GM06990 (cell line): Measurements from ENCODE around the gene RIMBP2.
"Not testable (repeated sequence)": the region's sequence is repeated elsewhere in the genome, so short reads cannot be mapped to it uniquely, and the experiment has no call there.

ENCODE experiments used
- DNase-seq: peaks from one replicate; pipeline ENCODE4 v3.0.0-alpha.2; 2011; ENCODE audit not compliant: insufficient read length; ENCODE audit errors: extremely low read depth
- H3K27me3 ChIP-seq: replicated peaks from 2 replicates; pipeline ENCODE4 v1.6.0; 2011; ENCODE audit warnings: low read length; ENCODE audit not compliant: control insufficient read depth, insufficient read depth
- H3K36me3 ChIP-seq: 2 replicates; pipeline ENCODE4 v1.5.1; 2011; ENCODE audit warnings: low read length; ENCODE audit not compliant: control insufficient read depth, insufficient read depth
- H3K4me3 ChIP-seq: replicated peaks from 2 replicates; pipeline ENCODE4 v1.5.1; 2011; ENCODE audit warnings: low read depth, mild to moderate bottlenecking, control low read depth, low read length
- TF ChIP-seq, protein P1 (sequence below): IDR thresholded peaks from 2 replicates; pipeline ENCODE4 v1.5.1; 2011; ENCODE audit warnings: low read length, control low read depth, mild to moderate bottlenecking, inconsistent platforms; ENCODE audit not compliant: insufficient read depth, poor library complexity, severe bottlenecking

RIMBP2 gene

DNA sequence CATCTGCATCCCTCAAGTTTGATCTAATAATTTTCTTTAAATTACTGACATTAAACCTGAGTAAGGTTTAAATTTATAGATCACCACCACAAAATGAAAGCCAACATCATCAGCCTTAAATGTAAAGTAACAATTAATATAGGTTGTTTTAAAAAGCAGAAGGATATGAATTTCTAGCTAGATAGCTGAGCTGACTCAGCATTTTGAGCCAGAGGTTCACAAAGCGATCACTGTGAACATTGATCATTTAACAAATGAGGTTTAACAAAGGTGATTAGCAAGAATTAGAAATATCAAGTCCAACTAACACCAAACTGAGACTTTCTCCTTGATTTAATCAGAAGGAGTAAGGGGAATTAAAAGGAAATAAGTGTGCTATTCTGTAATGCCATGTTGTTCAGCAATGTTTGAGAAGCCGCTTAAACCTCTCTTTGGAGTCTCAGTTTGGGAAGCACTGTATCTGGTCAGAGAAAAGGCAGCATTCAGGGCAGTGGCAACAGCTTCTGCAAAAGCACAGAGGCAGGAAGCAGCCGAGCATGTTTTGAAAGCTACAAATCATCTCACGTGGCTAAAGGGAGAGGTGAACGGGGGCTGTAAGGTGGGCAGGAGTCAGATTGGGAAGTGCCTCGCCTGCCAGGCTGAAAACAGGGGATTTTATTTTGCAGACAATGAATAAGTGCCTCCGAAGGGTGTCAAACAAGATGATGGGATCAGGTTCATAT lies 19.6 kb downstream of the RIMBP2 start:
- DNase-seq, result no peak
- Histone ChIP-seq H3K36me3 (no peaks in the 10 kb centered on the region), H3K27me3 (no peaks in the 10 kb centered on the region), H3K4me3 (no peak overlapping the region)
- TF ChIP-seq, protein P1, sequence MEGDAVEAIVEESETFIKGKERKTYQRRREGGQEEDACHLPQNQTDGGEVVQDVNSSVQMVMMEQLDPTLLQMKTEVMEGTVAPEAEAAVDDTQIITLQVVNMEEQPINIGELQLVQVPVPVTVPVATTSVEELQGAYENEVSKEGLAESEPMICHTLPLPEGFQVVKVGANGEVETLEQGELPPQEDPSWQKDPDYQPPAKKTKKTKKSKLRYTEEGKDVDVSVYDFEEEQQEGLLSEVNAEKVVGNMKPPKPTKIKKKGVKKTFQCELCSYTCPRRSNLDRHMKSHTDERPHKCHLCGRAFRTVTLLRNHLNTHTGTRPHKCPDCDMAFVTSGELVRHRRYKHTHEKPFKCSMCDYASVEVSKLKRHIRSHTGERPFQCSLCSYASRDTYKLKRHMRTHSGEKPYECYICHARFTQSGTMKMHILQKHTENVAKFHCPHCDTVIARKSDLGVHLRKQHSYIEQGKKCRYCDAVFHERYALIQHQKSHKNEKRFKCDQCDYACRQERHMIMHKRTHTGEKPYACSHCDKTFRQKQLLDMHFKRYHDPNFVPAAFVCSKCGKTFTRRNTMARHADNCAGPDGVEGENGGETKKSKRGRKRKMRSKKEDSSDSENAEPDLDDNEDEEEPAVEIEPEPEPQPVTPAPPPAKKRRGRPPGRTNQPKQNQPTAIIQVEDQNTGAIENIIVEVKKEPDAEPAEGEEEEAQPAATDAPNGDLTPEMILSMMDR, result no peak

DNA sequence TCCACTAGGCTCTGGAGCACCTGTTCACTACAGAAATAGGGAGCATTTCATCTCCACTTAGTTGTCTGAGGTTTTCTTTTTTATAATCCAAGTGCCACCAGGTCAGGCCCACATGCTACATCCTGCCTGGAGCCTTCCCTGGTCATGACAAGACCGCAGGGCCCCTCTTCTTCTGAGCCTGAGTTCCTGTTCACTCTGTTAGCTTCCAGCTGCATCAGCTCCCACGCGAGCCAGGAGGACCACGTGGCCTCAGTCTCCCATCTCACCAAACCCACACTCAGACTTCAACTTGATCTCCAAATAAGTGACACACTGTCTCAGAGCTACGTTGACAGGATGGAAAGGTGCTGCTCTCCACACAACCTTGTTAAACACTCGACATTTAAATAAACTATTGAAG lies 21.0 kb downstream of the RIMBP2 start:
- no peaks in the 10 kb centered on the region for H3K27me3 ChIP-seq
- no peaks in the 10 kb centered on the region for H3K36me3 ChIP-seq
- no peak for DNase-seq
- no peak overlapping the region for H3K4me3 ChIP-seq
- TF ChIP-seq, protein P1, result no peak

DNA sequence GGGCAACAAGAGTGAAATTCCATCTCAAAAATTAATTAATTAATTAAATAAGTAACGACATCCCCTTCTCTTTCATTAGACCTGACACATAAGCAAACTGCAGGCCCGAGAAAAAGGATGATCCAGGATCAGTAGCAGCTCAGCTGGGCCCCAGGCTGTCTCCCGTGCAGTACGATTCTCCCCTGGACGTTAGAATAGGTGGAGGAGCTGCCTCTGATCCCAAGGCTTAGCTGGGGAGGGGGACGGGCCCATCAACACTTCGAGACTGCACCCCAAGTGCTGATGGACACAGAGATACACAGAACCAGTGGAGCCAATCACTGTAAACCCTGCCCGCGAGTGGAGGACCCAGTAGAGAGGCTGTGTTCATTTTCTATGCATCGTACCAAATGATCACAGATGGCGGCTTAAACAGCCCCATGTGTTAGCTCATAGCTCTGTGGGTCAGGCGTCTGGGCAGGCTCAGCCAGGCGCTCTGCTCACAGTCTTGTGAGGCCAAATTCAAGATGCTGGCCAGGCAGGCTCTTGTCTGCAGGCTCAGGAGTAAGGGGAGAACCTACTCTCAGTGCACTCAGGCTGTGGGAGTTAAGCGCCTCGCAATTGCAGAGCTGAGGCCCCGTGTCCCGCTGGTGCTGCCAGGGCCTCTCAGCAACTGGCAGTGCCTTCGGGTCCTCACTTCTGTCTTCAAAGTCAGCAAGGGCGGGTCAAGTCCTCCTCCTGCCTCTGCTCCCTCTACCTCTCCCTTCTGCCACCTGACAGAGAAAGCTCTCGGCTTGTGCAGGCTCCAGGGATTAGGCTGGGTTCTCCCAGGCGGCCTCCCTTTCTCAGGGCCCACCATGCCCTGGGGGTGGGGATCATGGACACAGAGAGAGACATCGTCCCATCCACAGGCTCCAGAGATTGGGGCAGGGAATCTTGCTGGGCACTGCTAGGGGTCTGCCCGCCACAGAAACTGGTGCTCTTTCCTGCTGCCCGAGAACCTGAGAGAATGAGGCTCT lies 26.4 kb downstream of the RIMBP2 start:
- no peaks in the 10 kb centered on the region for H3K36me3 ChIP-seq
- TF ChIP-seq, protein P1, result no peak
- no peak overlapping the region for H3K4me3 ChIP-seq
- H3K27me3 ChIP-seq, result no peaks in the 10 kb centered on the region
- DNase-seq, result no peak

DNA sequence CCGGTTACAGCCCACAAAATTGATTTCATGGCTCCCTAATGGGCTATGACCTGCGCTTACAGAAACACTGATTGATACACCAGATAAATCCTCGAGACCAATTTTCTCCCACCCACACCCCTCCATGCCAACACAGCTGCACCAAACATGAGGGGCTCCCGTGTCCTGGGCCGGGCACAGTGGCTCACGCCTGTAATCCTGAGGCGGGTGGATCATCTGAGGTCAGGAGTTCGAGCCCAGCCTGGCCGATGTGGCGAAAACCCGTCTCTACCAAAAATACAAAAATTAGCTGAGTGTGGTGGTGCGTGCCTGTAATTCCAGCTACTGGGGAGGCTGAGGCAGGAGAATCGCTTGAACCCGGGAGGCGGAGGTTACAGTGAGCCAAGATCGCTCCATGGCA lies 27.1 kb downstream of the RIMBP2 start:
- H3K4me3 ChIP-seq, H3K36me3 ChIP-seq, DNase-seq, H3K27me3 ChIP-seq: not testable (repeated sequence)

DNA sequence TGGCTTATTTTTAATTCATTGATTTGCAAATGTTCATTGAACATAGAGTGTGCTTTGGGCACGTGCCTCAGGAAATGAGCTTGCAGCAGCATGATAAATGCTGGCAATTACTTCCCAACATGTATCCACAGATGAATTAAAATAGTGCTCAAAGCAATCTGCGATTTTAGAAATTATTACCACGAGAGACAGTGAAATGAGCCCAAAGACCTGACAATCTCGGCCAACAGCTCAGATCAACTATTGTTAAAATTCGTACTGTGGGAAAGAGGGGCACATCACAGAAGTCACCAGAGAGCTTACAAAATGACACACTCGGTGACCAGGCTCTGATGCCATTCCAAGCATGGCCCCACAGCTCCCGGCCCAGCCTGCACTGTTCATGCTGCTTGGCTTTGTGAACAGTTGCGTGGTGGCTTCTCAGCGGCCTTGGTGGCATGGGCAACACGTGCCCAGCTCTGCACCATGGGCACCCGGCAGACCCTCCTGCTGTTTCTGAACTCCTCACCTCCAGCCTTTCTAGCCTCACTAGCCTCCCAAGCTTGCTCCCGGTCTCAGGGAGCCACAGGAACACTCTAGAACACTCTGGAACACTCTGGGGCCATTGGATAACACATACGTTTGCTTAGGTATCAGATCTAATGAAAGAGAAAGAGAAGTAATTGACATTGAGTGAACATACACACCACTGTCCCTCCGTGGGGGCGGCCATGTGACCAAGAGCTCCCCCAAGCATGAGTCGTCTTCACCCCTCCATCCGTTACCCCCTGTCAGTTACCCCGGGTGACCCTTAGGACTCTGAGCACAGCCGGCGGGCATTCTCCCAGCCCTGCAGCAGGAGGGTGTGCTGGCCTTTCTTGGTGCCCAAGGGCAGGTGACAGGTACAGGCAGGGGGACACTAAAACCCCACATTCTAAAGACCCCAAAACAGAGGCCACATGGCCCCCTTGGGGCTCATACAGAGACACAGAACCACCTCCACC lies 28.0 kb downstream of the RIMBP2 start:
- no peaks in the 10 kb centered on the region for H3K36me3 ChIP-seq
- no peaks in the 10 kb centered on the region for H3K27me3 ChIP-seq
- TF ChIP-seq, protein P1, result no peak
- no peak overlapping the region for H3K4me3 ChIP-seq
- no peak for DNase-seq
